HTR-8/SVneo (cell line): ENCODE results near the gene MSRB3.
"Not testable (repeated sequence)": the region's sequence is repeated elsewhere in the genome, so short reads cannot be mapped to it uniquely, and the experiment has no call there.

Source experiments
- DNase-seq: peaks from one replicate; pipeline ENCODE4 v3.0.0; 2011; ENCODE audit warnings: low spot score, mixed read lengths; ENCODE audit not compliant: insufficient read length
- FAIRE-seq: peaks from 2 replicates; lab custom pipeline; 2011; peaks lifted over from hg19 to GRCh38; lab: Jason Lieb, UNC

MSRB3 gene

GRCh38 chr12:65443038-65443437 is 164.6 kb downstream of the MSRB3 start:
- DNase-seq: no peak

GRCh38 chr12:65444996-65445395 is 166.5 kb downstream of the MSRB3 start:
- DNase-seq (no peak), FAIRE-seq (no peak)

More at GRCh38 chr12:65443038-65443437, 164.6 kb downstream of the MSRB3 start:
- FAIRE-seq: no peak

GRCh38 chr12:65446901-65447300 is 168.4 kb downstream of the MSRB3 start:
- DNase-seq (no peak), FAIRE-seq (no peak)

GRCh38 chr12:65449400-65449799 is 170.9 kb downstream of the MSRB3 start:
- FAIRE-seq (no peak), DNase-seq (no peak)

- FAIRE-seq: no peak
- no peak for DNase-seq
These were observed 172.1 kb downstream of the MSRB3 start for GRCh38 chr12:65450625-65451024.

GRCh38 chr12:65454115-65454787 is 175.8 kb downstream of the MSRB3 start:
- DNase-seq (no peak), FAIRE-seq (no peak)

GRCh38 chr12:65457341-65457740 is 178.9 kb downstream of the MSRB3 start:
- FAIRE-seq, DNase-seq: not testable (repeated sequence)

- DNase-seq: no peak
- no peak for FAIRE-seq
These were observed 180.2 kb downstream of the MSRB3 start for GRCh38 chr12:65458718-65459117.

- FAIRE-seq: no peak
These were observed 181.1 kb downstream of the MSRB3 start for GRCh38 chr12:65459545-65459944.

GRCh38 chr12:65460063-65460462 is 181.6 kb downstream of the MSRB3 start:
- DNase-seq (no peak), FAIRE-seq (no peak)

More at GRCh38 chr12:65459545-65459944, 181.1 kb downstream of the MSRB3 start:
- DNase-seq: no peak

- DNase-seq (no peak), FAIRE-seq (no peak)
These were observed 182.5 kb downstream of the MSRB3 start for GRCh38 chr12:65461017-65461416.

- DNase-seq (no peak), FAIRE-seq (peak; percentile 31)
These were observed 184.0 kb downstream of the MSRB3 start for GRCh38 chr12:65462484-65462883.

GRCh38 chr12:65463082-65463481 is 184.6 kb downstream of the MSRB3 start:
- DNase-seq (no peak), FAIRE-seq (no peak)

- DNase-seq (no peak), FAIRE-seq (no peak)
These were observed 185.1 kb downstream of the MSRB3 start for GRCh38 chr12:65463611-65464010.

- DNase-seq: peak; percentile 10
- no peak for FAIRE-seq
These were observed 186.4 kb downstream of the MSRB3 start for GRCh38 chr12:65464930-65465329.

- peak; percentile 51 for FAIRE-seq
These were observed 187.5 kb downstream of the MSRB3 start for GRCh38 chr12:65465766-65466547.

GRCh38 chr12:65466911-65467310 is 188.4 kb downstream of the MSRB3 start:
- DNase-seq (no peak), FAIRE-seq (no peak)

More at GRCh38 chr12:65465766-65466547, 187.5 kb downstream of the MSRB3 start:
- DNase-seq: no peak

- DNase-seq: no peak
- FAIRE-seq: no peak
These were observed 191.8 kb downstream of the MSRB3 start for GRCh38 chr12:65470256-65470655.

GRCh38 chr12:65472079-65472478 is 193.6 kb downstream of the MSRB3 start:
- no peak for DNase-seq
- FAIRE-seq: no peak

- FAIRE-seq (no peak), DNase-seq (no peak)
These were observed 196.3 kb downstream of the MSRB3 start for GRCh38 chr12:65474831-65475230.

GRCh38 chr12:65477721-65478120 is 199.2 kb downstream of the MSRB3 start:
- DNase-seq (no peak), FAIRE-seq (no peak)
